ENCODE results near the gene TEP1.

DNA sequence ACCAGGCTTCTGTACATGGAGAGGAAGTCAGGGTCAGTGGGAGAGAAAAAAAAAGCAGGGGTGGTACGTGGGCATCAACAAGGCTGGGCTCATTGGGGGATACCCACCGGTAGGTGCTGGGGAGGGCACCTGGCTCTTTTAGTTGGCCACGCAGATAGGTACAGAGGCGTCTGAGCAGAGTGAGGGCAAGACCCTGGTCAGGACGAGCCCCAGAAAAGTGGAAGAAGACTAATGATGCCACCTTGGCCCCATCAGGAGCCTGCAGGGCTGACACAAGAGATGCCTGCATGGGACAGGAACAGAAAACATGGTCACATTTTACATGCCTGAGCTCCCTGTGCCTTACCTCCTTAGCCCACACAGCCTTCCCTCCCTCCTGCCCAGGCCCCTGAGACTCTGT lies 29.7 kb downstream of the TEP1 start:
- TF ChIP-seq, protein P1, sequence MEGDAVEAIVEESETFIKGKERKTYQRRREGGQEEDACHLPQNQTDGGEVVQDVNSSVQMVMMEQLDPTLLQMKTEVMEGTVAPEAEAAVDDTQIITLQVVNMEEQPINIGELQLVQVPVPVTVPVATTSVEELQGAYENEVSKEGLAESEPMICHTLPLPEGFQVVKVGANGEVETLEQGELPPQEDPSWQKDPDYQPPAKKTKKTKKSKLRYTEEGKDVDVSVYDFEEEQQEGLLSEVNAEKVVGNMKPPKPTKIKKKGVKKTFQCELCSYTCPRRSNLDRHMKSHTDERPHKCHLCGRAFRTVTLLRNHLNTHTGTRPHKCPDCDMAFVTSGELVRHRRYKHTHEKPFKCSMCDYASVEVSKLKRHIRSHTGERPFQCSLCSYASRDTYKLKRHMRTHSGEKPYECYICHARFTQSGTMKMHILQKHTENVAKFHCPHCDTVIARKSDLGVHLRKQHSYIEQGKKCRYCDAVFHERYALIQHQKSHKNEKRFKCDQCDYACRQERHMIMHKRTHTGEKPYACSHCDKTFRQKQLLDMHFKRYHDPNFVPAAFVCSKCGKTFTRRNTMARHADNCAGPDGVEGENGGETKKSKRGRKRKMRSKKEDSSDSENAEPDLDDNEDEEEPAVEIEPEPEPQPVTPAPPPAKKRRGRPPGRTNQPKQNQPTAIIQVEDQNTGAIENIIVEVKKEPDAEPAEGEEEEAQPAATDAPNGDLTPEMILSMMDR (conservative IDR thresholded peaks at IDR 0.05 in 1 of 2, IDR thresholded peaks at IDR 0.05 in 1 of 2; ENCODE audit: extremely low read depth in 1 of 2, insufficient read depth in 1 of 2, low read depth in 1 of 2, low read length in 2 of 2) = no peak
- no peak for TF ChIP-seq EZH2 (IDR thresholded peaks at IDR 0.05; ENCODE audit: borderline replicate concordance, low read length)

Measured in mammary epithelial cell (primary cell).